Left lung (tissue), 10 donors: Measurements from ENCODE around the gene AMZ1. TPM values are rescaled to one million over a fixed set of nuclear protein-coding genes. Genes with fewer than 3 reads are reported as not detected.
A peak's percentile ranks its signal among the peaks of the same experiment; 100 is the strongest.
"Not testable (repeated sequence)": the region's sequence is repeated elsewhere in the genome, so short reads cannot be mapped to it uniquely, and the experiment has no call there.

Source experiments
- ATAC-seq: fragments of 200-7000 bp; cut with Tn5 transposase; one replicate; pipeline ENCODE4 v1.9.1; 2020; ENCODE audit warnings: moderate library complexity
- DNase-seq, 4 donors: peaks; one replicate each; pipeline ENCODE4 v3.0.0-alpha.2; 2013 to 2020
- H3K27ac ChIP-seq, 2 donors: fragments of 200-600 bp; sonication (generic) in 1 of 2; one replicate each; pipeline versions ENCODE4 v1.5.0 to v1.8.0; 2020 to 2021
- H3K27me3 ChIP-seq, 2 donors: fragments of 200-600 bp; sonication (generic) in 1 of 2; one replicate each; pipeline versions ENCODE4 v1.5.0 to v1.8.0; 2020 to 2021
- H3K36me3 ChIP-seq, 2 donors: fragments of 200-600 bp; sonication (generic) in 1 of 2; one replicate each; pipeline versions ENCODE4 v1.5.0 to v1.8.0; 2020 to 2021
- H3K4me1 ChIP-seq, 2 donors: fragments of 200-600 bp; one replicate each; pipeline ENCODE4 v1.8.0; 2021
- H3K4me3 ChIP-seq, 2 donors: fragments of 200-600 bp; sonication (generic) in 1 of 2; one replicate each; pipeline versions ENCODE4 v1.5.0 to v1.8.0; 2020 to 2021; ENCODE audit warnings: mild to moderate bottlenecking in 1 of 2
- H3K9me3 ChIP-seq, 2 donors: fragments of 200-600 bp; sonication (generic) in 1 of 2; one replicate each; pipeline versions ENCODE4 v1.5.0 to v1.8.0; 2020 to 2021
- CTCF ChIP-seq, 2 donors: fragments of 200-600 bp; sonication (generic) in 1 of 2; IDR thresholded peaks; one replicate each; pipeline versions ENCODE4 v1.5.0 to v1.8.0; 2021; ENCODE audit warnings: antibody characterized with exemption in 2 of 2
- intact Hi-C, 2 donors: fragments of 100-400 bp; cut with DNase I; formaldehyde crosslinking; loops; one replicate each; pipeline versions ENCODE4 v1.11.2 to v1.14.2; 2022
- polyA plus RNA-seq, 6 donors: library from polyadenylated mRNA; unstranded; fragments of 120-200 nt; gene quantifications; one replicate each; pipeline ENCODE4 v1.2.1, GENCODE V29; 2013; ENCODE audit not compliant: insufficient read length in 6 of 6
- total RNA-seq, 2 donors: library from RNA; stranded (reverse); fragmentation: NEBNext Ultra II Directional; extraction: Animal tissue kit (Norgen Biotek cat#: 25700); gene quantifications; one replicate each; pipeline ENCODE4 v1.2.1, GENCODE V29; 2021
- donor health status: DM: no; HTN: yes; CAD: no.
- donor health status: DM: no; HTN: no; CAD: no.

Gene AMZ1
- total and polyA plus RNA-seq, 8 donors: 0.13 to 1.7 (median 0.71) TPM

- intact Hi-C loops: no loop called here
- DNase-seq (peak in 1 of 4 donors; percentile 3), ATAC-seq (no peak)
- H3K27me3 ChIP-seq: no peaks in the 10 kb centered on the region
- H3K27ac ChIP-seq: no peak overlapping the region
- no peak overlapping the region for H3K4me3 ChIP-seq
- peaks cover 0 to 44% of the 10 kb centered on the region in 2 donors for H3K36me3 ChIP-seq
- TF ChIP-seq CTCF (IDR thresholded peaks at IDR 0.05): no peak
- no peaks in the 10 kb centered on the region for H3K9me3 ChIP-seq
- H3K4me1 ChIP-seq: peaks cover 5 to 19% of the 10 kb centered on the region in 2 donors
These were observed 34.6 kb downstream of the AMZ1 start for GRCh38 chr7:2722591-2722990.

- DNase-seq (peak in 2 of 4 donors; percentile 17 to 29), ATAC-seq (no peak)
- no peak overlapping the region for H3K4me3 ChIP-seq
- no peaks in the 10 kb centered on the region for H3K9me3 ChIP-seq
- H3K27ac ChIP-seq: no peak overlapping the region
- no peak for TF ChIP-seq CTCF (IDR thresholded peaks at IDR 0.05)
- no peaks in the 10 kb centered on the region for H3K27me3 ChIP-seq
- peaks cover 0 to 44% of the 10 kb centered on the region in 2 donors for H3K36me3 ChIP-seq
- intact Hi-C loops: no loop called here
- H3K4me1 ChIP-seq: peaks cover 0 to 18% of the 10 kb centered on the region in 2 donors
These were observed 35.3 kb downstream of the AMZ1 start for GRCh38 chr7:2723138-2723850.

GRCh38 chr7:2724036-2724435, 36.0 kb downstream of the AMZ1 start:
- intact Hi-C loops, H3K27me3 ChIP-seq, H3K27ac ChIP-seq, H3K9me3 ChIP-seq, H3K4me3 ChIP-seq, ATAC-seq: not testable (repeated sequence)
- peaks cover 0 to 47% of the 10 kb centered on the region in 2 donors for H3K36me3 ChIP-seq
- peaks cover 0 to 22% of the 10 kb centered on the region in 2 donors for H3K4me1 ChIP-seq
- peak in 1 of 4 donors; percentile 24 for DNase-seq

GRCh38 chr7:2724453-2725177, 36.6 kb downstream of the AMZ1 start:
- peak in 1 of 4 donors; percentile 25 for DNase-seq
- TF ChIP-seq CTCF (IDR thresholded peaks at IDR 0.05): no peak
- H3K4me3 ChIP-seq: no peak overlapping the region
- intact Hi-C loops: no loop called here
- H3K36me3 ChIP-seq: peaks cover 0 to 52% of the 10 kb centered on the region in 2 donors
- no peaks in the 10 kb centered on the region for H3K27me3 ChIP-seq
- no peaks in the 10 kb centered on the region for H3K9me3 ChIP-seq
- H3K4me1 ChIP-seq: peaks cover 0 to 26% of the 10 kb centered on the region in 2 donors
- no peak overlapping the region for H3K27ac ChIP-seq
- no peak for ATAC-seq

- intact Hi-C loops: no loop called here
These were observed 37.4 kb downstream of the AMZ1 start for GRCh38 chr7:2725178-2726105.

More at GRCh38 chr7:2725178-2726105, 37.4 kb downstream of the AMZ1 start:
- Histone ChIP-seq H3K4me1 (peaks cover 0 to 33% of the 10 kb centered on the region in 2 donors), H3K27me3 (no peaks in the 10 kb centered on the region), H3K4me3 (no peak overlapping the region), H3K9me3 (no peaks in the 10 kb centered on the region), H3K36me3 (peaks cover 0 to 60% of the 10 kb centered on the region in 2 donors), H3K27ac (no peak overlapping the region)
- TF ChIP-seq CTCF (IDR thresholded peaks at IDR 0.05): no peak
- DNase-seq (peak in 1 of 4 donors; percentile 19), ATAC-seq (no peak)
